H9 (cell line): ENCODE measurements around the gene C1QL4. TPM values are rescaled to one million over a fixed set of nuclear protein-coding genes. Genes with fewer than 3 reads are reported as not detected.
A peak's percentile ranks its signal among the peaks of the same experiment; 100 is the strongest.
"Not testable (repeated sequence)": the region's sequence is repeated elsewhere in the genome, so short reads cannot be mapped to it uniquely, and the experiment has no call there.

Source experiments
- DNase-seq: peaks from one replicate; pipeline ENCODE4 v3.0.0-alpha.2; 2017
- H2AFZ ChIP-seq: one replicate; pipeline ENCODE4 v1.6.1; 2013; ENCODE audit warnings: mild to moderate bottlenecking, low read length, control low read depth, moderate library complexity
- H2AK5ac ChIP-seq: 2 replicates; pipeline ENCODE4 v1.6.1; 2013; ENCODE audit warnings: low read length, control low read depth, mixed read lengths; ENCODE audit not compliant: insufficient read length
- H2BK120ac ChIP-seq: one replicate; pipeline ENCODE4 v1.6.1; 2013; ENCODE audit warnings: low read depth, mild to moderate bottlenecking, low read length, control low read depth, inconsistent platforms; ENCODE audit not compliant: poor library complexity, severe bottlenecking
- H2BK12ac ChIP-seq: 2 replicates; pipeline ENCODE4 v1.6.1; 2013; ENCODE audit warnings: low read length, control low read depth, mixed read lengths, low read depth; ENCODE audit not compliant: insufficient read length
- H2BK15ac ChIP-seq: 2 replicates; pipeline ENCODE4 v1.6.1; 2013; ENCODE audit warnings: low read depth, low read length, control low read depth
- H2BK20ac ChIP-seq: one replicate; pipeline ENCODE4 v1.6.1; 2013; ENCODE audit warnings: low read depth, mild to moderate bottlenecking, low read length, control low read depth, inconsistent platforms; ENCODE audit not compliant: poor library complexity, severe bottlenecking
- H2BK5ac ChIP-seq: 2 replicates; pipeline ENCODE4 v1.6.1; 2013; ENCODE audit warnings: low read length, control low read depth, mixed read lengths; ENCODE audit not compliant: insufficient read length
- H3K14ac ChIP-seq: 2 replicates; pipeline ENCODE4 v1.6.1; 2013; ENCODE audit warnings: low read length, control low read depth; ENCODE audit not compliant: insufficient read depth
- H3K18ac ChIP-seq: 2 replicates; pipeline ENCODE4 v1.6.1; 2013; ENCODE audit warnings: low read depth, mild to moderate bottlenecking, mixed read lengths, low read length, control low read depth; ENCODE audit not compliant: insufficient read length
- H3K23ac ChIP-seq: 2 replicates; pipeline ENCODE4 v1.6.1; 2013; ENCODE audit warnings: low read length, control low read depth, mixed read lengths, low read depth; ENCODE audit not compliant: insufficient read length
- H3K23me2 ChIP-seq: 2 replicates; pipeline ENCODE4 v1.6.1; 2013; ENCODE audit warnings: low read depth, mild to moderate bottlenecking, mixed read lengths, low read length, control low read depth; ENCODE audit not compliant: insufficient read length, poor library complexity, severe bottlenecking
- H3K27ac ChIP-seq: 2 replicates; pipeline ENCODE4 v1.5.1; 2013; ENCODE audit warnings: low read length, control low read depth, mixed read lengths, low read depth; ENCODE audit not compliant: insufficient read length
- H3K27me3 ChIP-seq: 2 replicates; pipeline ENCODE4 v1.6.1; 2013; ENCODE audit warnings: low read length, control low read depth, inconsistent platforms; ENCODE audit not compliant: insufficient read depth
- H3K4ac ChIP-seq: 2 replicates; pipeline ENCODE4 v1.6.1; 2013; ENCODE audit warnings: low read depth, mild to moderate bottlenecking, control low read depth, inconsistent platforms, low read length, moderate library complexity
- H3K4me1 ChIP-seq: 2 replicates; pipeline ENCODE4 v1.6.1; 2013; ENCODE audit warnings: low read length, control low read depth, inconsistent platforms; ENCODE audit not compliant: insufficient read depth
- H3K4me2 ChIP-seq: 2 replicates; pipeline ENCODE4 v1.6.1; 2013; ENCODE audit warnings: low read length, control low read depth, mixed read lengths; ENCODE audit not compliant: insufficient read length, insufficient read depth
- H3K56ac ChIP-seq: 2 replicates; pipeline ENCODE4 v1.6.1; 2013; ENCODE audit warnings: low read depth, mild to moderate bottlenecking, mixed read lengths, low read length, control low read depth; ENCODE audit not compliant: insufficient read length
- H3K79me1 ChIP-seq: 2 replicates; pipeline ENCODE4 v1.6.1; 2013; ENCODE audit warnings: low read depth, mild to moderate bottlenecking, moderate library complexity, low read length, control low read depth, inconsistent platforms; ENCODE audit not compliant: insufficient read depth, poor library complexity, severe bottlenecking
- H3K79me2 ChIP-seq: 2 replicates; pipeline ENCODE4 v1.6.1; 2013; ENCODE audit warnings: low read length, control low read depth, inconsistent platforms; ENCODE audit not compliant: insufficient read depth
- H3K9ac ChIP-seq: 2 replicates; pipeline ENCODE4 v1.6.1; 2013; ENCODE audit warnings: low read length, control low read depth, mixed read lengths; ENCODE audit not compliant: insufficient read length; ENCODE audit errors: extremely low read depth
- H3K9me3 ChIP-seq: one replicate; pipeline ENCODE4 v1.6.1; 2013; ENCODE audit warnings: low read depth, low read length, inconsistent platforms; ENCODE audit not compliant: control insufficient read depth
- H3T11ph ChIP-seq: one replicate; pipeline ENCODE4 v1.6.1; 2013; ENCODE audit warnings: mild to moderate bottlenecking, low read length, control low read depth, inconsistent platforms
- H4K20me1 ChIP-seq: one replicate; pipeline ENCODE4 v1.6.1; 2013; ENCODE audit not compliant: control insufficient read depth, insufficient read length, insufficient read depth
- H4K5ac ChIP-seq: 2 replicates; pipeline ENCODE4 v1.6.1; 2013; ENCODE audit warnings: low read depth, mild to moderate bottlenecking, mixed read lengths, low read length, control low read depth; ENCODE audit not compliant: insufficient read length
- H4K8ac ChIP-seq: replicated peaks from 2 replicates; pipeline ENCODE4 v1.6.1; 2013; ENCODE audit warnings: low read length, control low read depth, mixed read lengths, low read depth; ENCODE audit not compliant: insufficient read length
- H4K91ac ChIP-seq: 2 replicates; pipeline ENCODE4 v1.6.1; 2013; ENCODE audit warnings: low read depth, mild to moderate bottlenecking, moderate library complexity, mixed read lengths, low read length, control low read depth; ENCODE audit not compliant: insufficient read length
- H3K27ac Mint-ChIP-seq, 3 experiments: 2 replicates in 2 of 3; 3 replicates in 1 of 3; pipeline ENCODE4 v1.8.0; 2020 to 2021; ENCODE audit warnings: mixed read lengths in 3 of 3, mild to moderate bottlenecking in 1 of 3, moderate library complexity in 1 of 3
- H3K27me3 Mint-ChIP-seq: 2 replicates; pipeline ENCODE4 v1.8.0; 2021; ENCODE audit warnings: low read depth, mild to moderate bottlenecking, moderate library complexity, mixed read lengths
- H3K36me3 Mint-ChIP-seq, 3 experiments: 2 replicates in 2 of 3; 3 replicates in 1 of 3; pipeline ENCODE4 v1.8.0; 2020 to 2021; ENCODE audit warnings: low read depth in 3 of 3, mixed read lengths in 3 of 3; ENCODE audit not compliant: insufficient read depth in 1 of 3
- H3K4me1 Mint-ChIP-seq, 2 experiments: 2 replicates each; pipeline ENCODE4 v1.8.0; 2020; ENCODE audit warnings: mixed read lengths in 2 of 2
- H3K4me3 Mint-ChIP-seq, 2 experiments: 2 replicates in 1 of 2; 3 replicates in 1 of 2; pipeline ENCODE4 v1.8.0; 2020 to 2021; ENCODE audit warnings: mild to moderate bottlenecking in 2 of 2, mixed read lengths in 2 of 2, moderate library complexity in 1 of 2
- H3K9me3 Mint-ChIP-seq, 2 experiments: 2 replicates in 1 of 2; 3 replicates in 1 of 2; pipeline ENCODE4 v1.8.0; 2020; ENCODE audit warnings: mild to moderate bottlenecking in 2 of 2, mixed read lengths in 2 of 2, moderate library complexity in 1 of 2
- CTCF ChIP-seq: fragments of 200-600 bp; sonication (generic); conservative IDR thresholded peaks from 3 replicates; pipeline ENCODE4 v1.8.0; 2021; ENCODE audit warnings: antibody characterized with exemption, mild to moderate bottlenecking
- WGBS: extraction: QIAGEN DNeasy Blood & Tissue Kit; methylation state at CpG from one replicate; pipeline ENCODE4 v1.1.7; 2013; ENCODE audit warnings: missing lambda C conversion rate, low lambda C conversion rate, mixed read lengths; ENCODE audit not compliant: insufficient read length; ENCODE audit errors: extremely low coverage; 5-methylcytosine and 5-hydroxymethylcytosine counted together
- total RNA-seq: library from RNA; stranded (reverse); gene quantifications from 2 replicates; pipeline ENCODE4 v1.2.1, GENCODE V29; 2021

C1QL4 gene
- total RNA-seq, 1 experiment from 2014 or later: 1.9 TPM

- no peak overlapping the region for H3K4ac ChIP-seq
- H2BK12ac ChIP-seq: no peak overlapping the region
- no peak overlapping the region for H3K9ac ChIP-seq
- H2AFZ ChIP-seq: no peak overlapping the region
- no peak overlapping the region for H4K5ac ChIP-seq
- H2AK5ac ChIP-seq: no peak overlapping the region
- TF ChIP-seq CTCF: peak; percentile 45
- no peak overlapping the region for H2BK15ac ChIP-seq
- H3T11ph ChIP-seq: no peak overlapping the region
- Mint-ChIP-seq H3K27me3 (peaks cover 25% of the 10 kb centered on the region), H3K27ac (no peak overlapping the region), H3K4me3 (peak overlapping the region in 1 of 2 experiments; percentile 14; a peak in 2 of 5 replicates), H3K4me1 (peaks cover 15 to 30% of the 10 kb centered on the region in 2 experiments), H3K9me3 (no peaks in the 10 kb centered on the region), H3K36me3 (no peaks in the 10 kb centered on the region)
- no peaks in the 10 kb centered on the region for H4K20me1 ChIP-seq
- H3K79me2 ChIP-seq: no peaks in the 10 kb centered on the region
- no peak overlapping the region for H2BK120ac ChIP-seq
- H3K79me1 ChIP-seq: no peaks in the 10 kb centered on the region
- no peak overlapping the region for H2BK20ac ChIP-seq
- no peak overlapping the region for H3K56ac ChIP-seq
- H3K9me3 ChIP-seq: no peaks in the 10 kb centered on the region
- H3K27me3 ChIP-seq: no peaks in the 10 kb centered on the region
- WGBS: no CpG with 5 or more reads among the region's 25 CpGs
- H4K8ac ChIP-seq: no peak overlapping the region
- H3K14ac ChIP-seq: no peak overlapping the region
- H3K27ac ChIP-seq: no peak overlapping the region
- DNase-seq: peak; percentile 54
- no peak overlapping the region for H3K4me2 ChIP-seq
- no peak overlapping the region for H3K23ac ChIP-seq
- H3K23me2 ChIP-seq: no peaks in the 10 kb centered on the region
- H4K91ac ChIP-seq: no peak overlapping the region
- H3K4me1 ChIP-seq: no peaks in the 10 kb centered on the region; the same call in 1 of the 2 replicates
- H2BK5ac ChIP-seq: no peak overlapping the region
- no peak overlapping the region for H3K18ac ChIP-seq
Observed at GRCh38 chr12:49283541-49284429, 53.2 kb downstream of the C1QL4 start.

GRCh38 chr12:49282740-49283375 is 54.1 kb downstream of the C1QL4 start:
- not testable (repeated sequence) for H3K27ac Mint-ChIP-seq, H3K4me2 ChIP-seq, H3K14ac ChIP-seq, H2BK20ac ChIP-seq, H2AFZ ChIP-seq, H3K27me3 ChIP-seq, H3K4ac ChIP-seq, H4K8ac ChIP-seq, H3K23ac ChIP-seq, H3K23me2 ChIP-seq, H3K56ac ChIP-seq, H3K9ac ChIP-seq, H3K79me1 ChIP-seq, H3K36me3 Mint-ChIP-seq, H3K9me3 ChIP-seq, H4K5ac ChIP-seq, H4K20me1 ChIP-seq, H3K18ac ChIP-seq, H3K4me3 Mint-ChIP-seq, H2AK5ac ChIP-seq, H3T11ph ChIP-seq, H4K91ac ChIP-seq, H2BK120ac ChIP-seq, H2BK15ac ChIP-seq, H3K27ac ChIP-seq, H3K9me3 Mint-ChIP-seq, H2BK12ac ChIP-seq, H2BK5ac ChIP-seq, DNase-seq, H3K4me1 ChIP-seq, H3K79me2 ChIP-seq
- H3K27me3 Mint-ChIP-seq: peaks cover 17% of the 10 kb centered on the region
- no CpG with 5 or more reads among the region's 6 CpGs for WGBS
- H3K4me1 Mint-ChIP-seq: peaks cover 15 to 25% of the 10 kb centered on the region in 2 experiments
